ENCODE measurements around the gene VASN. TPM values are rescaled to one million over a fixed set of nuclear protein-coding genes. Genes with fewer than 3 reads are reported as not detected.
A peak's percentile ranks its signal among the peaks of the same experiment; 100 is the strongest.

The VASN gene
- total RNA-seq, 1 experiment from 2014 or later, result 5.4 TPM

DNA sequence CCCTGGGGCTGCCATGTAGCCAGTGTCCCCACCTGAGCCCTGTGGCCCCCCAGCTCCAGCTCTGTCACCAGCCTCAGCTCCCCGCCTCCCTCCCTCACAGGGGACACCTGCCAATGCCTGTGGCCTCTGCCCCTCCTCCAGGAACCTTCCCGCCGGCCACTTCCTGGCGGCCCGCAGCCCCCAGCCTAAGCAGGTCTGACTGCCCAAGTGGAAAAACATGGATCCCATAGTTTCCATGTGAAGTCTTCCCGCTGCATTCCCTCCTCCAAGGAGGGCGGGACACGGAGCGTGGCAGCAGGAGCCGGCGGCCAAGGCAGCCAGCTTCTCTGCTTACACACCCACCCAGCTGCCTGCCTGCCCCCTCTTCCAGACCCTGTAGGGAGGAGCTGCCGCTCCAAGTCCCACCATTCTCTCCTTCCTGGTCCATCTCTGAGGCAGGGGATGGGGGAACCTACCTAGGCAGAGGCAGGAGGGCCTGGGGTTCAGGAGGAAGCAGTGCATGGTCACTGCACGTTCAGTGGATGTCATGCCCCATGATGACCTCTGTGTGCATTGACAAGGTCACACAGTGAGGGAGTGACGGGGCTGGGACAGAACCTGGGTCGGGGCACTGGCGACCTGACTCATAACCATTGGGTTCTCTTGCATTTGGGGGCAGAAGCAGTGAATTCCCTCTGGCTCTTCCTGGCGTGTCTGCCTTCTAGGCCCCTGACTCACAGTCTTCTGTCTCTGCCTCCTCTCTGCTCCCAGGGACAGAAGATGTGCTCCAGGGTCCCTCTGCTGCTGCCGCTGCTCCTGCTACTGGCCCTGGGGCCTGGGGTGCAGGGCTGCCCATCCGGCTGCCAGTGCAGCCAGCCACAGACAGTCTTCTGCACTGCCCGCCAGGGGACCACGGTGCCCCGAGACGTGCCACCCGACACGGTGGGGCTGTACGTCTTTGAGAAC is 8.7 kb downstream of the VASN start:
- H3K4me3 ChIP-seq (ENCODE audit: low read depth, low read length, poor library complexity, severe bottlenecking), result no peak overlapping the region
- H3K27ac ChIP-seq (ENCODE audit: low read depth, low read length, poor library complexity, severe bottlenecking), result peak overlapping the region; percentile 37
- ChIA-PET POLR2A (ENCODE audit: low non-redundant PET) (no interaction called here), CTCF (interaction anchor here (0.7 kb wide), 1 partner anchor 47 kb away, joined by 7 read pairs; no protein-coding TSS in a partner anchor)
- no peak for DNase-seq (ENCODE audit: low spot score)
- H3K9me3 ChIP-seq (ENCODE audit: low read depth, low read length, poor library complexity, severe bottlenecking), result no peaks in the 10 kb centered on the region
- no peaks in the 10 kb centered on the region for H3K27me3 ChIP-seq (replicated peaks; ENCODE audit: insufficient read depth, low read depth, low read length, poor library complexity)
- no TSS peak for BruUV-seq (replicated peaks)
- no peaks in the 10 kb centered on the region for H3K4me1 ChIP-seq (ENCODE audit: insufficient read depth, low read length, poor library complexity, severe bottlenecking)
- TF ChIP-seq, protein P1, sequence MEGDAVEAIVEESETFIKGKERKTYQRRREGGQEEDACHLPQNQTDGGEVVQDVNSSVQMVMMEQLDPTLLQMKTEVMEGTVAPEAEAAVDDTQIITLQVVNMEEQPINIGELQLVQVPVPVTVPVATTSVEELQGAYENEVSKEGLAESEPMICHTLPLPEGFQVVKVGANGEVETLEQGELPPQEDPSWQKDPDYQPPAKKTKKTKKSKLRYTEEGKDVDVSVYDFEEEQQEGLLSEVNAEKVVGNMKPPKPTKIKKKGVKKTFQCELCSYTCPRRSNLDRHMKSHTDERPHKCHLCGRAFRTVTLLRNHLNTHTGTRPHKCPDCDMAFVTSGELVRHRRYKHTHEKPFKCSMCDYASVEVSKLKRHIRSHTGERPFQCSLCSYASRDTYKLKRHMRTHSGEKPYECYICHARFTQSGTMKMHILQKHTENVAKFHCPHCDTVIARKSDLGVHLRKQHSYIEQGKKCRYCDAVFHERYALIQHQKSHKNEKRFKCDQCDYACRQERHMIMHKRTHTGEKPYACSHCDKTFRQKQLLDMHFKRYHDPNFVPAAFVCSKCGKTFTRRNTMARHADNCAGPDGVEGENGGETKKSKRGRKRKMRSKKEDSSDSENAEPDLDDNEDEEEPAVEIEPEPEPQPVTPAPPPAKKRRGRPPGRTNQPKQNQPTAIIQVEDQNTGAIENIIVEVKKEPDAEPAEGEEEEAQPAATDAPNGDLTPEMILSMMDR (conservative IDR thresholded peaks at IDR 0.05; ENCODE audit: low read depth, low read length), result no peak
- no peak for TF ChIP-seq EZH2 (IDR thresholded peaks at IDR 0.05; ENCODE audit: borderline replicate concordance, low read depth, low read length, poor library complexity, severe bottlenecking)
- no peaks in the 10 kb centered on the region for H3K36me3 ChIP-seq (ENCODE audit: insufficient read depth, low read length, poor library complexity, severe bottlenecking)
- intact Hi-C loops (cut with micrococcal nuclease; ENCODE audit: unreplicated experiment), result no loop called here

DNA sequence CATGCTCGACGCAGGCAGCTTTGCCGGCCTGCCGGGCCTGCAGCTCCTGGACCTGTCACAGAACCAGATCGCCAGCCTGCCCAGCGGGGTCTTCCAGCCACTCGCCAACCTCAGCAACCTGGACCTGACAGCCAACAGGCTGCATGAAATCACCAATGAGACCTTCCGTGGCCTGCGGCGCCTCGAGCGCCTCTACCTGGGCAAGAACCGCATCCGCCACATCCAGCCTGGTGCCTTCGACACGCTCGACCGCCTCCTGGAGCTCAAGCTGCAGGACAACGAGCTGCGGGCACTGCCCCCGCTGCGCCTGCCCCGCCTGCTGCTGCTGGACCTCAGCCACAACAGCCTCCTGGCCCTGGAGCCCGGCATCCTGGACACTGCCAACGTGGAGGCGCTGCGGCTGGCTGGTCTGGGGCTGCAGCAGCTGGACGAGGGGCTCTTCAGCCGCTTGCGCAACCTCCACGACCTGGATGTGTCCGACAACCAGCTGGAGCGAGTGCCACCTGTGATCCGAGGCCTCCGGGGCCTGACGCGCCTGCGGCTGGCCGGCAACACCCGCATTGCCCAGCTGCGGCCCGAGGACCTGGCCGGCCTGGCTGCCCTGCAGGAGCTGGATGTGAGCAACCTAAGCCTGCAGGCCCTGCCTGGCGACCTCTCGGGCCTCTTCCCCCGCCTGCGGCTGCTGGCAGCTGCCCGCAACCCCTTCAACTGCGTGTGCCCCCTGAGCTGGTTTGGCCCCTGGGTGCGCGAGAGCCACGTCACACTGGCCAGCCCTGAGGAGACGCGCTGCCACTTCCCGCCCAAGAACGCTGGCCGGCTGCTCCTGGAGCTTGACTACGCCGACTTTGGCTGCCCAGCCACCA is 9.7 kb downstream of the VASN start:
- CTCF ChIA-PET, result no interaction called here
- no TSS peak for BruUV-seq (replicated peaks)
- DNase-seq (ENCODE audit: low spot score), result no peak

More for the DNA sequence above, 9.7 kb downstream of the VASN start:
- Histone ChIP-seq H3K4me3 (ENCODE audit: low read depth, low read length, poor library complexity, severe bottlenecking) (no peak overlapping the region), H3K36me3 (ENCODE audit: insufficient read depth, low read length, poor library complexity, severe bottlenecking) (no peaks in the 10 kb centered on the region), H3K9me3 (ENCODE audit: low read depth, low read length, poor library complexity, severe bottlenecking) (no peaks in the 10 kb centered on the region), H3K4me1 (ENCODE audit: insufficient read depth, low read length, poor library complexity, severe bottlenecking) (peaks cover 5% of the 10 kb centered on the region), H3K27me3 (replicated peaks; ENCODE audit: insufficient read depth, low read depth, low read length, poor library complexity) (no peaks in the 10 kb centered on the region), H3K27ac (ENCODE audit: low read depth, low read length, poor library complexity, severe bottlenecking) (no peak overlapping the region)
- intact Hi-C loops (cut with micrococcal nuclease; ENCODE audit: unreplicated experiment), result no loop called here
- POLR2A ChIA-PET (ENCODE audit: low non-redundant PET), result no interaction called here
- TF ChIP-seq, protein P1 (conservative IDR thresholded peaks at IDR 0.05; ENCODE audit: low read depth, low read length), result no peak

Measured in A673 (cell line).